Heart right ventricle (tissue), 16 donors: ENCODE measurements around the gene TRIP6. TPM values are rescaled to one million over a fixed set of nuclear protein-coding genes. Genes with fewer than 3 reads are reported as not detected.

Experiments used
- ATAC-seq, 8 donors: fragments of 200-7000 bp; cut with Tn5 transposase; one replicate each; pipeline ENCODE4 v1.9.1; 2020; ENCODE audit warnings: mild to moderate bottlenecking in 8 of 8, moderate library complexity in 8 of 8, moderate number of reproducible peaks in 1 of 8
- DNase-seq, 2 donors: peaks; one replicate each; pipeline ENCODE4 v3.0.0-alpha.2; 2020
- H3K27ac ChIP-seq, 10 donors: fragments of 200-600 bp; sonication (generic) in 2 of 10; one replicate each; pipeline versions ENCODE4 v1.5.0 to v1.8.0; 2020 to 2022; ENCODE audit warnings: mild to moderate bottlenecking in 3 of 10
- H3K27me3 ChIP-seq, 7 donors: fragments of 200-600 bp; one replicate each; pipeline ENCODE4 v1.8.0; 2021 to 2022; ENCODE audit warnings: mild to moderate bottlenecking in 2 of 7
- H3K36me3 ChIP-seq, 9 donors: fragments of 200-600 bp; sonication (generic) in 1 of 9; one replicate each; pipeline versions ENCODE4 v1.5.0 to v1.8.0; 2020 to 2022; ENCODE audit warnings: mild to moderate bottlenecking in 2 of 9
- H3K4me1 ChIP-seq, 9 donors: fragments of 200-600 bp; sonication (generic) in 1 of 9; one replicate each; pipeline versions ENCODE4 v1.5.0 to v1.8.0; 2020 to 2022; ENCODE audit warnings: mild to moderate bottlenecking in 4 of 9
- H3K4me3 ChIP-seq, 10 donors: fragments of 200-600 bp; sonication (generic) in 2 of 10; one replicate each; pipeline versions ENCODE4 v1.5.0 to v1.8.0; 2020 to 2022; ENCODE audit warnings: mild to moderate bottlenecking in 7 of 10, moderate library complexity in 2 of 10
- H3K9me3 ChIP-seq, 11 donors: fragments of 200-600 bp in 10 of 11; sonication (generic) in 2 of 11; one replicate each; pipeline versions ENCODE4 v1.5.0 to v1.8.0; 2013 to 2022; ENCODE audit warnings: mild to moderate bottlenecking in 2 of 11, control low read depth in 1 of 11, moderate library complexity in 1 of 11
- CTCF ChIP-seq, 9 donors: fragments of 200-600 bp; sonication (generic) in 2 of 9; IDR thresholded peaks; one replicate each; pipeline versions ENCODE4 v1.5.0 to v1.8.0; 2021 to 2022; ENCODE audit warnings: antibody characterized with exemption in 9 of 9, mild to moderate bottlenecking in 5 of 9, moderate library complexity in 1 of 9
- WGBS, 2 donors: extraction: QIAGEN DNeasy Blood & Tissue Kit; methylation state at CpG; one replicate each; pipeline ENCODE4 v1.1.7; 2013; ENCODE audit warnings: inconsistent platforms in 1 of 2; 5-methylcytosine and 5-hydroxymethylcytosine counted together
- intact Hi-C, 10 donors: fragments of 100-400 bp; cut with DNase I; formaldehyde crosslinking; loops; one replicate each; pipeline versions ENCODE4 v1.11.1 to v1.14.2; 2022
- polyA plus RNA-seq, 2 donors: library from polyadenylated mRNA; stranded (reverse); fragments of 200-250 nt; gene quantifications; one replicate each; pipeline ENCODE4 v1.2.3, GENCODE V29; 2013
- total RNA-seq, 10 donors: library from RNA; stranded (reverse); fragmentation: NEBNext Ultra II Directional in 3 of 10; extraction: Animal tissue kit (Norgen Biotek cat#: 25700) in 3 of 10; gene quantifications; one replicate each; pipeline versions ENCODE4 v1.2.1 to v1.2.4, GENCODE V29; 2021 to 2023
- donor health status: Arrhythmogenic right ventricular cardiomyopathy.
- donor health status: ischemic (EF 13 %, LVEDD 7.1; RV severe dilation, severe dysfunction).
- donor health status: healthy with polysubstance abuse.
- donor health status: DM: no; HTN: yes; CAD: no.
- donor health status: DM: no; HTN: no; CAD: no.
- donor health status: ischemic (EF 25% LVEDD 6.9; RV normal size, moderate dysfunction).
- donor health status: ischemic (EF 25% LVEDD 5.7; RV mildly dilated, moderate dysfunction).
- donor health status: healthy.
- donor health status: DM: yes; HTN: yes; CAD: no.
- donor health status: Ischemic cardiomyopathy.
- donor health status: ischemic (EF 35%, LVEDD 5.7; RV mildly dilated, moderate dysfunction).
- donor health status: nonischemic (EF 11% LVEDD 7.7; RV severe dilation, severe dysfunction).
- donor health status: DM: yes; HTN: yes; CAD: no.
- donor health status: PGD.
- donor health status: ischemic (EF 29% LVEDD 5.4; RV normal size, mild dysfunction).
- donor health status: nonischemic (EF 23%, LVEDD 6.1; RV moderate dilation, normal function).

TRIP6 gene
- total and polyA plus RNA-seq, 12 donors: 13.0 to 26.3 (median 17.7) TPM

GRCh38 chr7:100895956-100896731, 29.0 kb downstream of the TRIP6 start:
- Histone ChIP-seq H3K4me1 (peaks cover 0 to 31% (median 18%) of the 10 kb centered on the region in 9 donors), H3K27me3 (peaks cover 13 to 86% (median 60%) of the 10 kb centered on the region in 7 donors), H3K27ac (peak overlapping the region in 1 of 10 donors; percentile 64), H3K36me3 (no peaks in the 10 kb centered on the region), H3K4me3 (peak overlapping the region; percentile 18 to 61 (median 53)), H3K9me3 (no peaks in the 10 kb centered on the region)
- TF ChIP-seq CTCF (IDR thresholded peaks at IDR 0.05): no peak
- 4% methylated on average over 47 to 54 of the region's 54 CpGs for WGBS, 2 donors
- intact Hi-C loops: loop anchor here in 9 of 10 donors (2.0 to 10.0 kb wide), 7 partner anchors 71 to 389 kb away; partner anchors contain the start of gene MUC12 (in 1 of the 9)
- peak in 1 of 2 donors; percentile 50 for DNase-seq
- ATAC-seq: peak in 7 of 8 donors; percentile 2 to 35 (median 32)

- Histone ChIP-seq H3K27ac (no peak overlapping the region), H3K9me3 (no peaks in the 10 kb centered on the region), H3K4me1 (peaks cover 0 to 27% (median 17%) of the 10 kb centered on the region in 9 donors), H3K36me3 (no peaks in the 10 kb centered on the region), H3K4me3 (peak overlapping the region; percentile 13 to 61 (median 40)), H3K27me3 (peaks cover 13 to 78% (median 61%) of the 10 kb centered on the region in 7 donors)
- TF ChIP-seq CTCF (IDR thresholded peaks at IDR 0.05): peak; percentile 54 to 83 (median 76)
- 2% methylated on average over 61 to 95 of the region's 95 CpGs for WGBS, 2 donors
- DNase-seq (peak in 1 of 2 donors; percentile 60), ATAC-seq (peak in 4 of 8 donors; percentile 36 to 53 (median 42))
- intact Hi-C loops: loop anchor here in 9 of 10 donors (1.0 to 10.0 kb wide), 8 partner anchors 70 to 388 kb away; partner anchors contain the start of gene MUC12 (in 1 of the 9)
These were observed 29.8 kb downstream of the TRIP6 start for GRCh38 chr7:100896732-100897608.

DNA sequence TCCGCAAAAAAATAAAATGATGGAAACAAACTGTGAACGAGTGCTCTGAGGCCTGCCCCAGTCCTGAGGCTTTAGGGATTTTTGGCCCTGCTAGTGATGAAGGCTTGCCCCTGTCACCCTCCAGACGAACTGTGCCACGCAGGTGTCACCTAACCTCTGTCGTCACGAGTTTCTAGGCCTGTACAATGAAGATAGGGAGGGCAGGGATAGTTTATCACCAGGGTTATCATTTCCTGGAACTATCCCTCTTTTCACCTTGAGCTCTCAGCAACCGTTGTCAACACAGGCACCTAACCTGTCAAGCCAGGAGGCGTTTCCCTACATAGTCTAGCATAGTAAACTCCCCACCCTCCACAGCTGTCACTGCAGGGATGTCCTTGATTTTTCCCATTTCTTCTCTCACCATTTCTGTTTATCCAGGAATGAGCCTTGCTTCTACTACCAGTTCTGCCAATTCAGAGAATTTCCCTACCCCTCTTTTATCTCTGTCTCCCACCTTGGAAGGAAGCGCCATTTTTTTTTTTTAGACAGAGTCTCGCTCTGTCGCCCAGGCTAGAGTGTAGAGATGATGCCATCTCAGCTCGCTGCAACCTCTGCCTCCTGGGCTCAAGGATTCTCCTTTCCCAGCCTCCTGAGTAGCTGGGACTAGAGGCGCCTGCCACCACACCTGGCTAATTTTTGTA, 30.7 kb downstream of the TRIP6 start:
- H3K27me3 ChIP-seq: peaks cover 13 to 75% (median 64%) of the 10 kb centered on the region in 7 donors
- no peak overlapping the region for H3K4me3 ChIP-seq
- no peaks in the 10 kb centered on the region for H3K9me3 ChIP-seq

More for the DNA sequence above, 30.7 kb downstream of the TRIP6 start:
- Histone ChIP-seq H3K36me3 (no peaks in the 10 kb centered on the region), H3K27ac (no peak overlapping the region), H3K4me1 (peaks cover 0 to 27% (median 17%) of the 10 kb centered on the region in 9 donors)
- 65 to 67% methylated on average over 13 of the region's 13 CpGs for WGBS, 2 donors
- DNase-seq: no peak
- intact Hi-C loops: loop anchor here in 9 of 10 donors (1.0 to 10.0 kb wide), 8 partner anchors 69 to 387 kb away; partner anchors contain the start of gene MUC12 (in 1 of the 9)
- no peak for ATAC-seq
- TF ChIP-seq CTCF (IDR thresholded peaks at IDR 0.05): no peak
